SH-SY5Y (cell line): ENCODE measurements around the gene NOG.

Source experiments
- GATA2 ChIP-seq: IDR thresholded peaks from 2 replicates; pipeline ENCODE4 v1.6.1; 2011; ENCODE audit warnings: mild to moderate bottlenecking, low read depth, low read length
- GATA3 ChIP-seq: IDR thresholded peaks from 2 replicates; pipeline ENCODE4 v1.6.1; 2011; ENCODE audit warnings: low read depth, mild to moderate bottlenecking, low read length, moderate library complexity

DNA sequence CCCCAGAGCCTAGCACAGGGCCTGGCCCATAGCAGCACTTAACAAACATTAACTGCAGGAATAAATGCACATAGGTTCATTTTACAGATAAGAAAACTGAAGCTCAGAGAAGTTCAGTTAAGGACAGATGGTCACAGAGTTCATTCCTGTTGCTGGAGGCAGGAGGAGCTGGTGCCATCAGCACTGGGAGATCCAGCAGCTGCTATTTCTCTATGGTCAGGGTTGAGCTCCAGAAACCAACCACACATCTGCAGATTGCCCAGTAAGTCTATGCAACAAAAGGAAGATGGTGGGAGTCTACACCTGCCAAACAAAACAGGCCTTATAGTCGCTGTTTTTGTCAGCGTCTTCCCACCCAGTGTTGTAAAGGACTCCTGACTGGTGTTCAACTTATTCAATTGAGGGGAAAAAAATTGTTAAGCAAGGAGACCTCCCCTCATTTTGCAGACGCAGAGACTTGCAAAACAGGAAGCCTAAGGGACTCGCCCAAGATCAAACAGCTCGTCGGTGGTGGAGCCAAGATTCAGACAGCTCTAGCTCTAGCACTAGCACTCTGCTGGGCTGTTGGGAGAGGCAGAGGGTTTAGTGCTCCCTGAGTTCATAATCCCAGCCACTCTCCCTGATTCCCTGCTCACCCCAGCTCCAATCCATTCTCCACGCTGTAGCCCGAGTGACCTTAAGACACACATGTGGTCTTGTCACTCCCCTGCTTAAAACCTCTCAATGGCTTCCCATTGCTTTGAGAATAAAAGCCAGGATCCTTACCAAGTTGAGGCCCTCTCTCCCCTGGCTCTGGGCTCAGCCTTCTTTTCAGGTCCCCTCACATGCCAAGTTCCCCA is 9.0 kb downstream of the NOG start:
- TF ChIP-seq GATA2, result no peak
- TF ChIP-seq GATA3, result no peak
